Hepatic stellate cell (primary cell): ENCODE results near the gene ARGFX.
"Not testable (repeated sequence)": the region's sequence is repeated elsewhere in the genome, so short reads cannot be mapped to it uniquely, and the experiment has no call there.

Experiments
- DNase-seq: peaks from one replicate; pipeline ENCODE4 v3.0.0; 2011; ENCODE audit warnings: low spot score

The ARGFX gene

GRCh38 chr3:121567649-121568048 lies at the start of gene ARGFX:
Gene ARGFX (plus strand): TSS chr3:121567949. CDS start chr3:121570714, 2,765 bp downstream.
- no peak for DNase-seq

- no peak for DNase-seq
These were observed 49.6 kb upstream of the ARGFX start for GRCh38 chr3:121517953-121518655.

GRCh38 chr3:121520510-121520909 lies 47.2 kb upstream of the ARGFX start:
- no peak for DNase-seq

GRCh38 chr3:121529308-121529707 lies 38.4 kb upstream of the ARGFX start:
- peak; percentile 42 for DNase-seq

GRCh38 chr3:121531269-121531668 lies 36.5 kb upstream of the ARGFX start:
- no peak for DNase-seq

GRCh38 chr3:121542924-121543323 lies 24.8 kb upstream of the ARGFX start:
- no peak for DNase-seq

- DNase-seq: no peak
These were observed 22.6 kb upstream of the ARGFX start for GRCh38 chr3:121545049-121545573.

- DNase-seq: peak; percentile 87
These were observed 21.9 kb upstream of the ARGFX start, which contains the start of gene POLQ for GRCh38 chr3:121545574-121546455. Gene POLQ (minus strand): TSS chr3:121545988. CDS start chr3:121545877, 111 bp downstream.

- DNase-seq: peak; percentile 12
These were observed 15.4 kb upstream of the ARGFX start for GRCh38 chr3:121552379-121552778.

- no peak for DNase-seq
These were observed 15.0 kb upstream of the ARGFX start for GRCh38 chr3:121552797-121553196.

- DNase-seq: no peak
These were observed 10.3 kb upstream of the ARGFX start for GRCh38 chr3:121557426-121557934.

GRCh38 chr3:121562148-121562547 lies 5.6 kb upstream of the ARGFX start:
- DNase-seq: no peak

GRCh38 chr3:121566773-121567172 lies 976 bp upstream of the ARGFX start:
- DNase-seq: no peak

GRCh38 chr3:121574449-121574848 lies 6.7 kb downstream of the ARGFX start:
- DNase-seq: no peak

- no peak for DNase-seq
These were observed 13.9 kb downstream of the ARGFX start for GRCh38 chr3:121581691-121582090.

- no peak for DNase-seq
These were observed 16.7 kb downstream of the ARGFX start for GRCh38 chr3:121584418-121584817.

- no peak for DNase-seq
These were observed 25.3 kb downstream of the ARGFX start, which contains the start of gene FBXO40 for GRCh38 chr3:121592856-121593702. Gene FBXO40 (plus strand): TSS chr3:121593379. CDS start chr3:121620576, 27,197 bp downstream.

GRCh38 chr3:121593806-121594205 lies 26.1 kb downstream of the ARGFX start:
- DNase-seq: not testable (repeated sequence)

GRCh38 chr3:121594850-121595249 lies 27.1 kb downstream of the ARGFX start:
- DNase-seq: no peak

GRCh38 chr3:121595765-121596406 lies 28.1 kb downstream of the ARGFX start:
- DNase-seq: no peak

GRCh38 chr3:121598564-121598963 lies 30.8 kb downstream of the ARGFX start:
- DNase-seq: no peak
